HG03103 (cell line): ENCODE results near the gene PLEKHF1.
A peak's percentile ranks its signal among the peaks of the same experiment; 100 is the strongest.

Experiments
- ATAC-seq: cut with Tn5 transposase; IDR thresholded peaks from one replicate; pipeline ENCODE4 v1.9.1; 2021; ENCODE audit warnings: low read depth; ENCODE audit not compliant: unreplicated experiment

PLEKHF1 gene

DNA sequence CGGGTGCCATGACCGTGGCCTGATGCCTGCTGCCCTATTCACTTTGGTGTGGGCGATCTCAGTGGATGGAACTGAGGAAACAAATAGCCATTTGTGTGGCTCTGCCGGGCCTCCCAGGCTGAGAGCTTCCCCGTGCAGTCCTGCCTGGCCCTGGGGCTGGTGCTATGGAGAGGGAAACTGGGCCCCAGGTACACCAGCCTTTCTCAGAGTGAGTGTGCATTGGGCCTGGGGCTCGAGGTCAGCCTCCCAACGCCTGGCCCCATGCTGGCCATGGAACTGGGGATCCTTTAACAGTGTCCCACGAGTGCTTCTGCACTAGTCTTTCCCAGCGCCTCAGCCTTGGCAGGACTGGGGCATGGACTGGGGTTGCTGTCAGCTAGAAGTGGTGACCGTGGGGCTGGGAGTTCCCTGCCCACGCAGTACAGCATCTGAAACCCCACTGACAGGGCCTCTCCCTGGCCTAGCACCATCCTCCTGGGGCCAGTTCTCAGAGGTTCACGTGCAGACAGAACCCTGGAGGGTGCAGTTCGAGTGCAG is 10.5 kb downstream of the PLEKHF1 start:
- no peak for ATAC-seq

DNA sequence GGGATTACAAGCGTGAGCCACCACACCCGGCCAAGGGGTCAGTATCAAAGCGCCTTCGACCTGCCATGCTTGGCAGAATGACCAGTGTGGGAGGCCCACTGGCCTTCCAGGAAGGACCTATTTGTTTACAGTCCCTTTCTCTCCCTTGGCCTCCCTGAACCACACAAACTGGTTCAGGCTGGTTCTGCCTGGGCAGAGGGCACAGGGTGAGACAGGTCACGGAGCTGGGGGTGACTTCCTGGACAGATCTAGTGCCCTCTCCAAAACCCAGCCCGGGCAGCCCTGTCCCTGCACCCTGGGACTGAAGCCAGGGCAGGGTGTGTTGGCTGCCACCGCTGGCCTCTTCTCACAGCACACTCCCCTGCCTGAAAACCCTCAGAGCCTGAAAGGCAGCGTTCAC is 11.3 kb downstream of the PLEKHF1 start:
- no peak for ATAC-seq

DNA sequence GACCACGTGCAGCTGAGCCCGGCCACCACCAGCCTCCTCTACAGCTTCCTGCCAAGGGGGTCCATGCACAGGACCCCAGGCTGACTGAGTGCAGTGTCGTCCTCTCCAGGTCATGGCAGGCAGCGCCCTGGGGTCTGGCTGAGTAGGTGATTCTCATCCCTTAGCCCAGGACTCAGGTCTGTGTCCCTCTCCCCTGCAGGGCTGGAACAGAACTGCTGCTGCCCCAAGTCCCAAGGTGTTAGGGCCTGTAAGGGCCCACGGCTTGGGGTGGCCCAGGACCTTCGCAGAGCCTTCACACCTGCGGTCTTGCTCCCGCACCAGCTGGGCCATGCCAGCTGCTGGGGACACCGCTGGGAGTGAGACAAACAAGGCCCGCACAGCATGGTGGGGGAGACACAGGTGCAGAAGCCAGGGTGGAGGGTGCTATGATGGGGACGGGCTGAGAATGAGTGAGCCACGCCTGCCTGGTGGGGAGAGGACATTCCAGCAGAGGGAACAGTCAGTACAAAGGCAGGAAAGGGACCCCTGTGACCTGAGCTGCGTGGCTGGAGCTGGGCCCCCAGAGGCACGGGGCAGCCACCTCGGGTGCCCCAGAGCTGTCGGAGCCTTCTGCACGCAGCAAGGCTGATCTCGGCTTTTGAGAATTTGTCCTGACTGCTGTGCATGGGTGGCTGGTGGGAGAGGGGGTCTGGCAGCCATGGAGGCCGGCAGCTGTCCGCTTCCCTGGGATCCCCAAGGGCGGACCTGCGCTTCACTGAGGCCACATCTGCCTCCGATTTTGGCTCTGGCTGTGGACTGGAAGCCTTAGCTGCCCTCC is 11.9 kb downstream of the PLEKHF1 start:
- ATAC-seq, result no peak

DNA sequence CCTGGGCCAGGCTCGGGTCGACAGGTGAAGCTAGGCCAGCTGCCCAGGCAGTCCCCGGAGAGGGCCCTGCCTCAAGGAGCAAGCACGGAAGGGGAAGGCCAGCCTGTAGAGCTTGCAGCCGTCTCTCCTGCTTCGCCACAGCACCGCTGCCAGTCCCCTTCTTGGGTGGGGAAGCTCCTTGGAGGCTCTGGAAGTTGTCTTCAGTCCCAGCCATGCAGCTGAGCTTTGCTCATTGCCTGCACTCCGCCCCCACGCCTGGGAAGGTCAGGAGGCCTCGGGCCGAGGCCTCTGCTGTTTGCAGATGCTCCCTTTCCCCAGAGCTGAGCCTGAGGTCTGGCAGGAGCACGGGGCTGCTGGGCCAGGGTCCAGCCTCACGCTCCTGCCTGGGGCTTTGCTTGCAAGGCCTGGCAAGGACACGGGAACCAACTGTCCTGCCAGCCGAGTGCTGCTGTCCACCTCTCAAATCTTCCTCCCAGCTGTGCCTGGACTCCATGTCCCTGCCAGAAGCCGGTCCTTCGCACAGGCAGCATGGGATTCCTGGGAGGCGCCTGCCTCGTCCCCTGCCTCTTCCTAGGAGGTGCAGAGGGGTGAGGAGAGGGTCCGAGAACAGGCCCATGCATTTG is 13.3 kb downstream of the PLEKHF1 start:
- no peak for ATAC-seq

DNA sequence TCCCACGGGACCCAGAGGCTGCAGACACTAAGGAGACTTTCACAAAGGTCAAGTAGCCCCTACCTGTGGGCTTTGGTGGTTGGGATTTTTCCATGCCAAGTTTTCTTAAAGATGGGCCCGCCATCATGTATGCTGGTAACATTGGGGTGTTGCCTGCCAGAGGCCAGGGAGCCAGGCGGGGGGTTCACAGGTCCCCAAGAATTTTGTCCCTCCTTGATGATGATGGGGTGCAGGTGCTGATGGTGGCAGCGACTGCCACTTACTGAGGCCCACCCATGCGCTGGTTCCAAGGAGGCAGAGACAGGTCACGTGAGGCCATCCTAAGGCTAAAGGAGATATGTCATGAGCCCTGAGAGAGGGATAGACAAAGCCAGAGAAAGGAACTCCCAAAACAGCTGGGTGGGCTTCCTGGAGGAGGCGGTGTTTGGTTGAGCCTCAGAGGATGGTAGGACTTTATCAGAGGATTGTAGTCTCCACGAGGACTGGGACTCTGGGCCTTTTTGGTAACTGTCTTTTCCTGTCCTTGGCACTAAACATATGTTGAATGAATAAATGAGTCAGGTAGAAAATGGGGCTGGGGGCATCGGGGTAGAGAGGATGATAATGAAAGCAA is 14.4 kb downstream of the PLEKHF1 start:
- no peak for ATAC-seq

DNA sequence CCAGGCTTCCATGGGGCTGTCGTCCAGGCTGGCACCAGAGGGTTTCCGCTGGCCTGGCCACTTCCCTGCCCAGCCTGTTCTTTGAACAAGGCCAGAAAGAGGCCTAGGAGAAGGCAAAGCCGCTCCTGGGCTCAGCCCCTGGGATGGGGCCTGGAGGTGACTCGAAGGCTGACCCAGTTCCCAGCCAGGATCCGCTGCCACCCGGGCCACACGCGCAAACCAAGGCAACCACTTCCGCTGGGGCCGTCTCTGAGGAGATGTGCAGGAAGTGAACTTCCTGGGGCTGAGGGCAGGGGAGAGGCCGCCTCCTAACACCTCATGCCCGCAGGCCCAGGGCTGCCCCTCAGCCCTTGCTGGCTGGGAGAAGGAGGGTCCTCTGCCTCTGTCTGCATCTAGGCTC is 15.2 kb downstream of the PLEKHF1 start:
- ATAC-seq, result no peak

DNA sequence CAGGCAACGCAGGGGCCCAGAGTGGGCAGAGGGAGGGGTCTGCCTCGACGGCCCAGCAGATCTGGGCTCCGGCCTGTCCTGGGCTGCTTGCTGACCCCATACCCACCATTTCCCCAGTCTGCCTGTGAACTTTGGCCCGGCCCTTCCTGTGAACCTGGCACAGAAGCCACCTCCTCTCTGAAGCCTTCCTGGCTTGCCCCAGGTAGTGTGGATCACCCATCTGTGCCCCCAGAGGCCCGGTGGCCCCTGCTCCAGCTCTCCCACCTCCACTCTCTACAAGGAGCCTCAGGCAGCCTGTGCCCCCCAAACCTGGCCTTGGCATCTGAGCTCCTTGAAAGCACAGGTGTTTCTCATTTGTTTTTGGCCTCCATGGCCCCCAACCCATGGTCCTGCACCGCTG is 15.7 kb downstream of the PLEKHF1 start:
- ATAC-seq, result no peak

DNA sequence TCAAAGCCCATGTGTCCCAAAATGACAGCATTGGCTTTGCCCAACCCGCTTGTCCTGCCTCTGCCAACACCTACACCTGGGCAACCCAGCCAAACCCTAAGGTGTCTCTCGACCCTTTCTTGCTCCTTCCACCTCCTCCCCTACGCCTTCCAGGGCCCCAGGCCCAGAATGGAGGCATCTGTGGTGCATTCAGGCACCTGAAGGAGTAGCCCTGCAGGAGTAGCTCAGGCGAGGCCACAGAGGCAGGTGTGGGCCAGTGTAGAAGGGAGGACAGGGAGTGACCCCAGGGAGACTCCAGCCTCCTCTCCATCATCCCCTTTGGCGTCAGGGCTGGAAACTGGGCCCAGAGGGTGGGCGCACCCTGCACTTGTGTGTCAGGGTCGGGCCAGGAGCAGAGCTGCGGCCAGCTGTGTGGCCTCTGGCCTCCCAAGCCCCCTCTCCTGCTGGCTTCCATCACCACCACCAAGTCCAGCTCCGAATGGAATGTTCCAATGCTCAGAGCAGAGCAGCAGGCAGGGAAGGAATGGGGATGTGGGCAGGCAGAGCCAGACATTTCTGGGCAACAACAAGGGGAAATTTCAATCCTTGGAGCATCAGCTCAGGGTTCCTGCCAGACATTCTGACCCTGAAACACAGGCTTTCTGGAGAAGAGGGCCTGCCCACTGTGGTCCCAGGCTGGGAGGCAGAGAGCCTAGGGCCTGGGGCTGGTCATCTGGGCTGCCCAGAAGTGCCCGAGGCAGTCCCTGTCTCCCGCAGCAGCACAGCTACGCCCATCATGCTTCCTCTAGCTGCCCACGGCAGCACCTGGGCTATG is 16.4 kb downstream of the PLEKHF1 start:
- no peak for ATAC-seq

DNA sequence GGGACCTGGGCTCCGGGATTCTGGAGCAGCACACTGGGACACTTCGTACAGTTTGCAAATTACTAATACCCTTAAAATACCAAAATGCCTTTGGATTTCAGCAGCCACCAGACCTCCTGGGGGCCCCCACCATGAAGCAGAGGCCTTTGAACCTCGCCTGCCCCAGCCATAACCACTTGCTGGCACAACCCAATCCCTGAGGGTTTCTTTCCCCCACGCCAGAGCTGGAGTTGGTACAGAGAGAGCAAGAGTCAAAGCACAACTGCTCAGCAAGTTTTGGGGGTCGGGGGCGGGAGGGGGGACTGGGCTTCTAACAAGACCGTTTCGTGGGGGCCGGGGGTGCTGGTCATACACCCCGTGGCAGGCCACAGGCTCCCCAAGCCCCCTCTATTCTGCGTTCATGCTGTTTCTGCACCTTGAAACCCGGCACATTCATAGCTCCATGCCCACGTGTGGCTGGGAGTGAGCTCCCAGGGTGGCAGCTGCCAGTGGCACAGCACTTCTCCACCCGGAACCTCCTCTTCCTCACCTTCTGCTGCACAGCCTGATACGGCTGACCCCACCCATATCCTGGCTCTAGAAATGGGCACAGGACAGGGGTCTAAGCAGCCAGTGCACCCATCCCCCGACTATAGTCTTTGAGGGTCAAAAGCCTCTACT is 17.1 kb downstream of the PLEKHF1 start:
- ATAC-seq, result no peak

DNA sequence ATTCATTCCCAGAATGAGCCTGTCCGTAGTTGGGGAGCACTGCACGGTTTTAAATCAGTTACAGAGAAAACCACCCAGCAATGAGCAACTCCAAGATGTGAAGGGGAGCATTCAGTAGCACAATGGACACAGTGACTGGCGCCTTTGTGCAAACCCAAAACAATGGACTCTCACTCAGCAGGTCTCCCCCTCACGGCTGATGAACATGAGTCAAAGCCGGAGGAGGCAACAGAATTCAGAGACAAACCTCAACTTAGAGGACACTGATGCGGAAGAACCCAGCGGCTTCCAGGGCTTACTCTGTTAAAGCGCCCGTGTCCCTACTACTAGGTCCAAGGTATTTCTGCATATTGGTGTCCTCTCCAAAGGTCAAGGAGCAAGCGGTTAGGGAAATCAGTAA is 17.7 kb downstream of the PLEKHF1 start:
- no peak for ATAC-seq

DNA sequence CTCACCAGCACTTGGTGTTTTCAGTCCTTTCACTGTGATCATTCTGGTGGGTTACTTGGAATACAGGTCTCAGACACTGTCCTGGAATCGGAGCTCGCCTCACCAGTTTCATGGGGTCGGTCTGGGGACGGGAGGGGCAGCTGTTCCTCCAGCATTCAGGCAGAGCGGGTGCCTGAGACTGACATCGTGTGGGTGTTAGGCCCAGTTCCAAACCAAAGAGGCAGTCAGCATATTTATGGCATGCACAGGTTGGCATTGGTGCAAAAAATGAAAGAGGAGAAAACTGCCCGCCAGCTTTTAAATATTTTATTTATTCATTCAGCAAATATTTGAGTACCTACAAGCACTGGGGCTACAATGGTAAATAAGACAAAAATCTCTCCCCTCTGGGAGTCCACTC is 20.1 kb downstream of the PLEKHF1 start:
- no peak for ATAC-seq

DNA sequence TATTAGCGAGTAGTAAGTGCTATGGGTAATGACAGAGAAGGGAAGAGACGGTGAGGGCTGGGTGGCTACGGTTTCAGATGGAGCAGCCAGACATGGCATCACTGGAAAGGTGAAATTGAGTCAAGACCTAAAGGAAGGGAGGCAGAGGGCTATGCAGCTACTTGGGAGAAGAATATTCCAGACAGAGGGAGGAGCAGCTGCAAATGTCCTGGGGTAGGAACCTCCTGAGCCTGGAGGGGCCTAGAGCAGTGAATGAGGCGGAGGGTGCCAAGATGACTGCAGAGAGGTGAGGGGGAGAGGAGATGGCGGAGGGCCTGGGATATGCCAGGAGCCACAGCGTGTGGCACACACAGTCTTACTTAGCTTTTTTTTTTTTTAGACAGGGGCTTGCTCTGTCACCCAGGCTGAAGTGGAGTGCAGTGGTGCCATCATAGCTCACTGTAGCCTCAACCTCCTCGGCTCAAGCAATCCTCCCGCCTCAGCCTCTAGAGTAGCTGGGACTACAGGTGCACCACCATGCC is 21.1 kb downstream of the PLEKHF1 start:
- no peak for ATAC-seq

DNA sequence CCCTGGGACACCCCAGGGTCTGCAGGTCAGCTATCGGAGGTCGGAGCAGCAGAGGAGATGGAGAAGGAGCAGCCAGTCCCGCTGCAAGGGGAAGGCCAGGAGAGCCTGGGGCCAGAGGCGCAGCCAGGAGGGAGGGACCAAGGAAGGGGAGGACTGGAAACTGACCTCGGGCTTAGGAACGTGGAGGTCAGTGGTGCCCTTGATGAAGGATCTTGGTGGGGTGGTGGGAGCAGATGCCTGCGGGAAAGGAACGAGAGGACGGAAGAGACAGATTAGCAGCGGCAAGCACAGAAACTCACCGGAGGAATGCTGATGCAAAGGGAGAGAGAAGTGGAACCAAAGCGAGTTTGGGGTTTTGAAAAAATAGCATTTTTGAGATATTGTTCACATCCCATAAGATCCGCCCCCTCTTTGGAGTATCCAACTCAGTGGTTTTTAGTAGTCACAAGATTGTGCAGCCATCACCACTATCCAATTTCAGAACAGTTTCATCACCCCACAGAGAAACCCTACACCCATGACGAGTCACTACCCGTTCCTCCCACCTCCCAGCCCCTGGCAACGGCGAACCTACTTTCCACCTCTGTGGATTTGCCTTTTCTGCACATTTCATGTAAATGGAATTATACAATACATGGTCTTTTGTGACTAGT is 22.1 kb downstream of the PLEKHF1 start:
- ATAC-seq, result no peak

DNA sequence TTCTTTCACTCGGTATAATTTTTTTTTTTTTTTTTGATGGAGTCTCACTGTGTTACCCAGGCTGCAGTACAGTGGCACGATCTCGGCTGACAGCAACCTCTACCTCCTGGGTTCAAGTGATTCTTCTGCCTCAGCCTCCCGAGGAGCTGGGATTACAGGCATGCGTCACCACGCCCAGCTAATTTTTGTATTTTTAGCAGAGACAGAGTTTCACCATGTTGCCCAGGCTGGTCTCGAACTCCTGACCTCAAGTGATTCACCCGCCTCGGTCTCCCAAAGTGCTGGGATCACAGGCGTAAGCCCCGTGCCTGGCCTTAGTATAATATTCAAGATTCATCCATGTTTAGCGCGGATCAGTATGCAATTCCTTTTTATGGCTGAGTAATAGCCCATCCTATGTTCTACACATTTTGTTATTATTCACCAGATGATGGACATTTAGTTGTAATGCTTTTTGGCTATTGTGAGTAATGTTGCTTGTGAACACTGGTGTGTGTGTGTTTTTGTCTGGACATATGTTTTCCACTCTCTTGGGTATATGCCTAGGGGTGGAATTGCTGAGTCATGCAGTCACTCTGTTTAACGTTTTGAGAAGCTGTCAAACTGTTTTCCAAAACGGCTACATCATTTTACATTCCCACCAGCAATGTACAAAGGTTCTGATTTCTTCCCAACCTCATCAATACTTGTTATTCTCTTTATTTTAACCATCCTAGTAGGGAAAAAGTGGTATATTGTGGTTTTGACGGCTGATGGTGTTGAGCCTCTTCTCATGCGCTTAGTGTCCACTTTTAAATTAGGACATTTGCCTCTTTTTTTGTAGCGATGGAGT is 22.9 kb downstream of the PLEKHF1 start:
- no peak for ATAC-seq

DNA sequence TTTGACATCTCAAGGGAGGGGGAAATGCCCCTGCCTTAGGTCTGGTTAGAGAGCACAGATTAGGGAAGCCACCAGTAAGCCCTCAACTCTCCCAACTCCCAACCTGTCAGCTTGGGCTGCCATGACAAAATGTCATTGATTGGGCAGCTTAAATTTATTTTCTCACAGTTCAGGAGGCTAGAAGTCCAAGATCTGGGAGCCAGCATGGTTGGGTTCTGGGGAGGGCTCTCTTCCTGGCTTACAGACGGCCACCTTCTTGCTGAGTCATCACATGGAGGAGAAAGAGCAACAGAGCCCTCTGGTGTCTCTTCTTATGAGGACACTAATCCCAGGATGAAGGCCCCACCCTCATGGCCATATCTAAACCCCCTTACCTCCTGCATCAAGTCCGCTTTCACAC is 25.6 kb downstream of the PLEKHF1 start:
- no peak for ATAC-seq

DNA sequence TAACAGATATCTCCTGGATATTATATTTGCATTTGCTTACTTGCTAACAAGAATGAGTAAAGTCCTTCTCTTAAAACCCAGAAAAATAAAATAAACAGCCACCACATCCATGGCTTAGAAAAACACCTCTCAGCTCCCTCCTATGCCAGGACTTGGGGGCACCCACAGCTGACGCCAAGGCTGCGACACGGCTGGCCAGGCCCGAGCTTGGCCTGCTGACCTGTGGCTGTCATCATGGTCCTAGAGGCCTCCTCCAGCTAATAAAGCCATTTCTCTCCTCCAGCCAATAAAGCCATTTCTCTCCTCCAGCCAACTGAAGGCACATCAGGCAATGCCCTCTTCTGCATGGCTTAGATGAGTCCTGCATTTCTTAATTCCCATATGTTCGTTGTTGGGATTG is 28.9 kb downstream of the PLEKHF1 start:
- ATAC-seq, result no peak

DNA sequence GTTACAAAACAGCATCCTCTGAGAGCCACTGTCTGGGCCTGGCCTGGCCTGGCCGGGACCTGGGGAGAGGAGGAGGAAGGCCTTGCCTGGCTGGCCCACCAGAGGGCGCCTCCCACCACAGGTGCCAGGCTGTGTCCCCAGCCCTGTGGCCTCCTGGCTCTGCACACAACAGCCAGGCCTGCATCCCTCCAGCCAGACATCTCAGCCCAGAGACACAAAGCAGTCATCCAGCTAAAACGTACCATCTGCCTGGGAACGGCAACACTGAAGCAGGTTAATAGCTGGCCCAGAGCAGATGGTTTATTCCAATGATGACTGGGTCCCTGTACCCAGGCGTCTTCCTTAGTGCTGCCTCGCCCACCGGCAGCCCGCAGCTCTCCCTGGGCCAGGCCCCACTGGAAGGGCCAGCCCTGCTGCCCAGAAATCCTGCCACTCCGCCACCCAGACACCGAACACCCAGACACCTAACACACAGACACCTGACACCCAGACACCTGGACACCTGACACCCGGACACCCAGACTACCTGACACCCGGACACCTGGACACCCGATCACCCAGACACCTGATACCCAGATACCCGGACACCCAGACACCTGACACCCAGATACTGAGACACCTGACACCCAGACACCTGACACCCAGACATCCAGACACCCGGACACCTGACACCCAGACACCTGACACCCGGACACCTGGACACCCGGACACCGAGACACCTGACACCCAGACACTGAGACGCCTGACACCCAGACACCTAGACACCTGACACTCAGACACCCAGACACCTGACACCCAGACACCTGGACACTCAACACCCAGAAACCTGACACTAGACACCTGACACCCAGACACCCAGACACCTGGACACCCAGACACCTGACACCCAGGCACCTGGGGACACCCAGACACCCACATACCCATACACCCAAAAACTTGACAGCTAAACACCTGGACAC is 29.7 kb downstream of the PLEKHF1 start:
- peak; percentile 92 for ATAC-seq
